ENCODE measurements around the gene PRADC1.
A peak's percentile ranks its signal among the peaks of the same experiment; 100 is the strongest.

PRADC1 gene

GRCh38 chr2:73214120-73215035 lies 18.7 kb downstream of the PRADC1 start, which contains the start of gene SMYD5:
Gene SMYD5, plus strand, starts transcription at chr2:73214245. Its CDS starts 22 bp downstream, at chr2:73214267.
- TF ChIP-seq, protein P1, sequence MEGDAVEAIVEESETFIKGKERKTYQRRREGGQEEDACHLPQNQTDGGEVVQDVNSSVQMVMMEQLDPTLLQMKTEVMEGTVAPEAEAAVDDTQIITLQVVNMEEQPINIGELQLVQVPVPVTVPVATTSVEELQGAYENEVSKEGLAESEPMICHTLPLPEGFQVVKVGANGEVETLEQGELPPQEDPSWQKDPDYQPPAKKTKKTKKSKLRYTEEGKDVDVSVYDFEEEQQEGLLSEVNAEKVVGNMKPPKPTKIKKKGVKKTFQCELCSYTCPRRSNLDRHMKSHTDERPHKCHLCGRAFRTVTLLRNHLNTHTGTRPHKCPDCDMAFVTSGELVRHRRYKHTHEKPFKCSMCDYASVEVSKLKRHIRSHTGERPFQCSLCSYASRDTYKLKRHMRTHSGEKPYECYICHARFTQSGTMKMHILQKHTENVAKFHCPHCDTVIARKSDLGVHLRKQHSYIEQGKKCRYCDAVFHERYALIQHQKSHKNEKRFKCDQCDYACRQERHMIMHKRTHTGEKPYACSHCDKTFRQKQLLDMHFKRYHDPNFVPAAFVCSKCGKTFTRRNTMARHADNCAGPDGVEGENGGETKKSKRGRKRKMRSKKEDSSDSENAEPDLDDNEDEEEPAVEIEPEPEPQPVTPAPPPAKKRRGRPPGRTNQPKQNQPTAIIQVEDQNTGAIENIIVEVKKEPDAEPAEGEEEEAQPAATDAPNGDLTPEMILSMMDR (IDR thresholded peaks at IDR 0.05; ENCODE audit: low read depth, low read length): no peak
- DNase-seq (ENCODE audit: low read depth in 2 of 2): peak; percentile 87 to 92
- peak within 1 kb of the TSS; percentile 69 to 86 for H3K4me3 ChIP-seq (replicated peaks in 1 of 2; ENCODE audit: low read depth in 2 of 2, low read length in 2 of 2)

- no peak overlapping the region for H3K4me3 ChIP-seq (replicated peaks in 1 of 2; ENCODE audit: low read depth in 2 of 2, low read length in 2 of 2)
- peak; percentile 87 to 95 for DNase-seq (ENCODE audit: low read depth in 2 of 2)
- TF ChIP-seq, protein P1 (IDR thresholded peaks at IDR 0.05; ENCODE audit: low read depth, low read length): peak; percentile 96
Measured at GRCh38 chr2:73212448-73213176, 20.4 kb downstream of the PRADC1 start.

GRCh38 chr2:73212098-73212447 lies 21.0 kb downstream of the PRADC1 start:
- H3K4me3 ChIP-seq (replicated peaks in 1 of 2; ENCODE audit: low read depth in 2 of 2, low read length in 2 of 2): no peak overlapping the region
- DNase-seq (ENCODE audit: low read depth in 2 of 2): no peak
- TF ChIP-seq, protein P1 (IDR thresholded peaks at IDR 0.05; ENCODE audit: low read depth, low read length): no peak

DNA sequence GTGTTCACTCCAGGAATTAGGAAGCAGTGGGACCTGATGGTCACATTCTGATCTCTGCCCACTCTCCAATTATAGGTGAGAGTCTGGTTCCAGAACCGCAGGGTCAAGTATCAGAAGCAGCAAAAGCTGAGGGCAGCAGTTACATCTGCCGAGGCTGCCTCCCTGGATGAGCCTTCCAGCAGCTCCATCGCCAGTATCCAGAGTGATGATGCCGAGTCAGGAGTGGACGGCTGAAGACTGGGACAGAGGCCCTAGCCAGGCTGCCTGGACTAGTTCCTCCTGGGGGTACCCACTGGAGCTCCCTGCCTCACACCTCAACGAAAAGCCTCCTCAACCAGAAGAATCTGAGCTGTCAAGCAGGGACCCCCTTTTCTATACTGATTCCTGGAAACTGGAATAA lies 22.3 kb downstream of the PRADC1 start:
- DNase-seq (ENCODE audit: low read depth in 2 of 2): no peak
- no peak overlapping the region for H3K4me3 ChIP-seq (replicated peaks in 1 of 2; ENCODE audit: low read depth in 2 of 2, low read length in 2 of 2)
- TF ChIP-seq, protein P1 (IDR thresholded peaks at IDR 0.05; ENCODE audit: low read depth, low read length): no peak

DNA sequence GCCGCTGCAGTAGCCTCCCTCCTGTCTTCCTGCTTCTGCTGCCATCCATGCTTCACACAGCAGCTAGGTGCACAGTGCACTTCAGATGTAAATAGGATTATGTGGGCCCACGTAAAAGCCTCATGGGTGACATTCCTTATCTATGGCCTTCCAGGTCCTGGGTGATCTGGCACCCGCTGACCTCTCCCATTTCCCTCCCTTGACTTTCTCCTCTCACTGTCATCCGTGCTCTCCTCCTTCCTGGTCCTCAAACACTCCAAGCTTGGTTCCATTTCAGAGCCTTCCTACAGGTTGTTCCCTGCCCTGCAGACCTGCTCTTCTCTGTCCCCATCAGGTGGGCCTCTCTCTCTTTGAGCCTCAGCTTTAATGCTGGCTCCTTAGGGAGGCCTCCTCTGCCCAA lies 23.0 kb downstream of the PRADC1 start:
- TF ChIP-seq, protein P1 (IDR thresholded peaks at IDR 0.05; ENCODE audit: low read depth, low read length): no peak
- DNase-seq (ENCODE audit: low read depth in 2 of 2): no peak
- H3K4me3 ChIP-seq (replicated peaks in 1 of 2; ENCODE audit: low read depth in 2 of 2, low read length in 2 of 2): no peak overlapping the region

DNA sequence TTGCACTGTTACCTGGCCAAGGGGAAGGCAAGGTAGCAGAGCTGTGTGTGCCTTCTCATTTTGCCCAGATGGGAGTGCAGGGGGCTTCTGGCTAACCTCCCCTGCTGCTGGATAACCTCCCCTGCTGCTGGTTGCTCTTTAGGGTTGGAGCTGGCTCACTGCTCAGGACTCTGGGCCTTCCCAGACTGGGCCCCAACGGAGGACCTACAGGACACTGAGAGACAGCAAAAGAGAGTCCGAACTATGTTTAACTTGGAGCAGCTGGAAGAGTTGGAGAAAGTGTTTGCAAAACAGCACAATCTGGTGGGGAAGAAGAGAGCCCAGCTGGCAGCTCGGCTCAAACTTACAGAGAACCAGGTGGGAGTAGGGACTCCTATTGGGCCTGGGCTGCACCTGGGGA lies 24.8 kb downstream of the PRADC1 start:
- no peak for DNase-seq (ENCODE audit: low read depth in 2 of 2)
- TF ChIP-seq, protein P1 (IDR thresholded peaks at IDR 0.05; ENCODE audit: low read depth, low read length): no peak
- no peak overlapping the region for H3K4me3 ChIP-seq (replicated peaks in 1 of 2; ENCODE audit: low read depth in 2 of 2, low read length in 2 of 2)

Measured in cardiac fibroblast (primary cell).